ENCODE results near the gene LSM10.

- TF ChIP-seq REST (IDR thresholded peaks at IDR 0.05; ENCODE audit: insufficient read depth in 1 of 2, low read depth in 2 of 2, low read length in 2 of 2), result no peak
- TF ChIP-seq TAF1 (IDR thresholded peaks at IDR 0.05; ENCODE audit: borderline replicate concordance, insufficient read depth, low read length), result no peak
These were observed 28.1 kb upstream of the LSM10 start for GRCh38 chr1:36425791-36426190.

Measured in PFSK-1 (cell line).